ENCODE measurements around the gene XRN2.
A peak's percentile ranks its signal among the peaks of the same experiment; 100 is the strongest.

XRN2 gene

GRCh38 chr20:21430020-21430419 lies 126.9 kb downstream of the XRN2 start:
- no peak for TF ChIP-seq CTCF (IDR thresholded peaks at IDR 0.05; ENCODE audit: low read depth, low read length)
- DNase-seq (ENCODE audit: low read depth, low spot score): no peak
- in situ Hi-C loops (cut with HindIII; ENCODE audit: low sequenced_read_pairs): no loop called here
- H3K4me3 ChIP-seq (ENCODE audit: low read depth, low read length): no peak overlapping the region

- DNase-seq (ENCODE audit: low read depth, low spot score): no peak
- no peak overlapping the region for H3K4me3 ChIP-seq (ENCODE audit: low read depth, low read length)
- in situ Hi-C loops (cut with HindIII; ENCODE audit: low sequenced_read_pairs): no loop called here
- no peak for TF ChIP-seq CTCF (IDR thresholded peaks at IDR 0.05; ENCODE audit: low read depth, low read length)
Measured at GRCh38 chr20:21432911-21433310, 129.8 kb downstream of the XRN2 start.

DNA sequence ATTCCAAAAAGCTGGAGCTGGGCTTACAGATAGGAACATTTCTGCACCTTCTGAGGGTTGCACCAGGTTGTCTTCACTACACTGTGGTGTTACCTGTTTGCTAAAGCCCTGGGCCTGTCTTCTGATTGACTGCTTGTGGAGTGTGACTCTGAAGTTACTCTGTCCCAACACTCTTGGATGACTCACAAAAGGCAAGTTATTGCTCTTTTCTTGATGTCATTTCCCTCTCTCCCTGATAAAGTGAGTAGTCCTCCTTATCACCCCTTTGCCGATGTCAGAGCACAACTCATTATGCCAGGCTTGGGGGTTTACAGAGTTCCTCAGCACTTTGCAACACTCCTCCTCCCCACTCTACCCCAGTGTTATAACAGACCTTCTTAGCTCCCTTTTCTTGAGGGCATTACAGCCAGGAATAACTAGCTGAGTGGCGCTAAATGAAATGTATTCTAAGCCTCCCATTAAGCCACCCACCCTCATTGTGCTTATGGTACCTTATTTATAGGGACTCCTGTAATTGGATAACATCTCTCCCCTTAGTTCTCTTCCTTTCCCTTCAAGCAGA lies 130.3 kb downstream of the XRN2 start:
- no peak for DNase-seq (ENCODE audit: low read depth, low spot score)
- TF ChIP-seq CTCF (IDR thresholded peaks at IDR 0.05; ENCODE audit: low read depth, low read length): no peak
- in situ Hi-C loops (cut with HindIII; ENCODE audit: low sequenced_read_pairs): no loop called here
- H3K4me3 ChIP-seq (ENCODE audit: low read depth, low read length): no peak overlapping the region

DNA sequence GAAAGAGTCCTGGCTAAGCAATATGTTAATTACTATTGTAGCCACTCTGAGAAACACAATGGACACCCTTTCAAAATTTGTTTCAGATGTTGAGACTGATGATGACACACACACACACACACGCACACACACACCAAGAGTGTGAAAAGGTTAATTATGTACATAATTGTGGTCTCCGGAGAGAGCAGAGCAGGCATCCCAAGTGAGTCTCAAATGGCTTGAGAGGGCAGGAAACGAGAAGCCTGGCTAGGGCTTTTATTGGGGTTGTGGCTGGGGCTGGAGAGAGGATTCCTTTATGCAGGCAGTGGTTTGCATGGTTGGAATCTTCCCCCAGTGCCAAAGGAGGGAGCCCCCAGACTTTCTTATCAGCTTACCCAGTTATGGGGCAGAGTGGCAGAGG lies 132.4 kb downstream of the XRN2 start:
- no peak for DNase-seq (ENCODE audit: low read depth, low spot score)
- no peak overlapping the region for H3K4me3 ChIP-seq (ENCODE audit: low read depth, low read length)
- in situ Hi-C loops (cut with HindIII; ENCODE audit: low sequenced_read_pairs): no loop called here
- no peak for TF ChIP-seq CTCF (IDR thresholded peaks at IDR 0.05; ENCODE audit: low read depth, low read length)

DNA sequence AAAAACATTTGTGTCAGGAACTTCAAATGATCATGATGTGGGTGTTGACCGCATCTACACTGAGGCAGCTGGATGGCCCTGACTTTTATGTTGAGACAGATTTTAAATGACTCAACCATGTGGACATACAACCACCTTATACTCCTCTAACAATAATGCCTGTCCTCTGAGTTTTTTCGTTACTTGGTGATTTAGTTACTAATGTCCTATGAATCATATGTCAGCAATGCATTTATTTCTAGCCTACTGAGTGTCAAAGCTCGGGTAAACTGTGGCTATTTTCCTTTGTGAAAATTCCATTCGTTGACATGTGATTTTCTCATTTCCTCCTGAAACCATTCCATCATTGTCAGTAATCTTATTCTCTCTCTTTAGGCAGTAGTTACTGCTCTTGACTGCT lies 133.1 kb downstream of the XRN2 start:
- H3K4me3 ChIP-seq (ENCODE audit: low read depth, low read length): no peak overlapping the region
- no peak for TF ChIP-seq CTCF (IDR thresholded peaks at IDR 0.05; ENCODE audit: low read depth, low read length)
- in situ Hi-C loops (cut with HindIII; ENCODE audit: low sequenced_read_pairs): no loop called here
- peak; percentile 88 for DNase-seq (ENCODE audit: low read depth, low spot score)

DNA sequence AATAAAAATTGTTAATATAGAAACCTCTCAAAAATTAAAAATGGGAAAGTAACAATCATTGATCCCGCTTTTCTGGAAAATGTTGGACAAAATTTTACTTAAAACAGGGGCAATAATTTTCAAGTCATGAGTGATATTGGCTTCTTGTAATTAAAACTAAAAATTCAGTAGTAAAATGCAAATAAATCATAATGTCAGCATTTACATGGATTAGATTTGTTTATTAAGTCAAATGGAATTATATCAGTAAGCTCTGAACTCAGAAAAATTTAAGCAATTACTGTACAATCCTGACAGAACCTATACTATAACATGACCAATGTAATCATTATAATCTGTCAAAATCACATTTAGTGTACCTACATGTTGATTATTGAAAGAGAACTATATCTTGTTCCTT lies 134.1 kb downstream of the XRN2 start:
- H3K4me3 ChIP-seq (ENCODE audit: low read depth, low read length): no peak overlapping the region
- DNase-seq (ENCODE audit: low read depth, low spot score): no peak
- TF ChIP-seq CTCF (IDR thresholded peaks at IDR 0.05; ENCODE audit: low read depth, low read length): no peak
- in situ Hi-C loops (cut with HindIII; ENCODE audit: low sequenced_read_pairs): no loop called here

GRCh38 chr20:21437816-21438215 lies 134.7 kb downstream of the XRN2 start:
- DNase-seq (ENCODE audit: low read depth, low spot score): no peak
- TF ChIP-seq CTCF (IDR thresholded peaks at IDR 0.05; ENCODE audit: low read depth, low read length): no peak
- in situ Hi-C loops (cut with HindIII; ENCODE audit: low sequenced_read_pairs): no loop called here
- no peak overlapping the region for H3K4me3 ChIP-seq (ENCODE audit: low read depth, low read length)

Data from astrocyte of the spinal cord (primary cell).